Mesendoderm (in vitro differentiated cells): ENCODE results near the gene OTOS.

Experiments used
- DNase-seq: peaks from one replicate; pipeline ENCODE4 v3.0.0; 2013
- H2AK5ac ChIP-seq: 2 replicates; pipeline ENCODE4 v1.6.1; 2013; ENCODE audit warnings: low read length, inconsistent platforms
- H2BK120ac ChIP-seq: 2 replicates; pipeline ENCODE4 v1.6.1; 2013; ENCODE audit warnings: low read depth, mild to moderate bottlenecking, low read length, moderate library complexity, mixed read lengths
- H2BK15ac ChIP-seq: replicated peaks from 2 replicates; pipeline ENCODE4 v1.6.1; 2013; ENCODE audit warnings: low read depth, mild to moderate bottlenecking, moderate library complexity
- H2BK5ac ChIP-seq: 2 replicates; pipeline ENCODE4 v1.6.1; 2013; ENCODE audit warnings: low read length, inconsistent platforms
- H3K18ac ChIP-seq: 2 replicates; pipeline ENCODE4 v1.6.1; 2013; ENCODE audit warnings: mild to moderate bottlenecking, low read length, mixed read lengths
- H3K23ac ChIP-seq: one replicate; pipeline ENCODE4 v1.6.1; 2013; ENCODE audit warnings: low read length
- H3K27ac ChIP-seq: 2 replicates; pipeline ENCODE4 v1.5.1; 2013; ENCODE audit warnings: low read depth, mild to moderate bottlenecking, inconsistent platforms, low read length, moderate library complexity
- H3K27me3 ChIP-seq: 2 replicates; pipeline ENCODE4 v1.6.1; 2013; ENCODE audit warnings: low read length, control low read depth, mild to moderate bottlenecking, inconsistent platforms; ENCODE audit not compliant: insufficient read depth, poor library complexity
- H3K36me3 ChIP-seq: 2 replicates; pipeline ENCODE4 v1.6.1; 2013; ENCODE audit warnings: low read length, inconsistent platforms; ENCODE audit not compliant: control insufficient read depth, insufficient read depth
- H3K4ac ChIP-seq: one replicate; pipeline ENCODE4 v1.6.1; 2013; ENCODE audit warnings: low read depth, mild to moderate bottlenecking, low read length, moderate library complexity
- H3K4me1 ChIP-seq: 2 replicates; pipeline ENCODE4 v1.6.1; 2013; ENCODE audit warnings: low read depth, low read length, inconsistent platforms; ENCODE audit not compliant: control insufficient read depth
- H3K4me2 ChIP-seq: 2 replicates; pipeline ENCODE4 v1.6.1; 2013; ENCODE audit warnings: low read length
- H3K4me3 ChIP-seq: 2 replicates; pipeline ENCODE4 v1.5.1; 2013; ENCODE audit warnings: mild to moderate bottlenecking, low read length
- H3K56ac ChIP-seq: one replicate; pipeline ENCODE4 v1.6.1; 2013; ENCODE audit warnings: low read length
- H3K79me1 ChIP-seq: 2 replicates; pipeline ENCODE4 v1.6.1; 2013; ENCODE audit warnings: low read length, inconsistent platforms
- H3K79me2 ChIP-seq: 2 replicates; pipeline ENCODE4 v1.6.1; 2013; ENCODE audit warnings: mild to moderate bottlenecking, low read length; ENCODE audit not compliant: control insufficient read depth, insufficient read depth
- H3K9ac ChIP-seq: 2 replicates; pipeline ENCODE4 v1.6.1; 2013; ENCODE audit warnings: low read length, inconsistent platforms
- H4K5ac ChIP-seq: one replicate; pipeline ENCODE4 v1.6.1; 2013; ENCODE audit warnings: low read length
- H4K8ac ChIP-seq: one replicate; pipeline ENCODE4 v1.6.1; 2013; ENCODE audit warnings: low read depth, mild to moderate bottlenecking, control low read depth, low read length, moderate library complexity
- WGBS: extraction: QIAGEN DNeasy Blood & Tissue Kit; methylation state at CpG from one replicate; pipeline ENCODE4 v1.1.7; 2013; ENCODE audit warnings: low lambda C conversion rate, missing lambda C conversion rate; ENCODE audit not compliant: insufficient coverage; ENCODE audit errors: extremely low coverage; 5-methylcytosine and 5-hydroxymethylcytosine counted together

The OTOS gene

GRCh38 chr2:240144649-240145261 lies 4.3 kb upstream of the OTOS start:
- no peak overlapping the region for H2BK120ac ChIP-seq
- H3K36me3 ChIP-seq: no peaks in the 10 kb centered on the region
- no peaks in the 10 kb centered on the region for H3K79me2 ChIP-seq
- H4K5ac ChIP-seq: no peak overlapping the region
- no peak for DNase-seq
- H4K8ac ChIP-seq: no peak overlapping the region
- no peak overlapping the region for H3K56ac ChIP-seq
- no peak overlapping the region for H2AK5ac ChIP-seq
- no peak overlapping the region for H2BK15ac ChIP-seq
- H3K79me1 ChIP-seq: no peaks in the 10 kb centered on the region
- H3K23ac ChIP-seq: no peak overlapping the region
- H3K4me3 ChIP-seq: no peak overlapping the region
- no CpG with 5 or more reads among the region's 20 CpGs for WGBS
- H3K4ac ChIP-seq: no peak overlapping the region
- no peak overlapping the region for H3K9ac ChIP-seq
- no peak overlapping the region for H3K18ac ChIP-seq
- no peak overlapping the region for H3K27ac ChIP-seq
- H3K4me1 ChIP-seq: no peaks in the 10 kb centered on the region
- no peak overlapping the region for H3K4me2 ChIP-seq
- H3K27me3 ChIP-seq: no peaks in the 10 kb centered on the region
- H2BK5ac ChIP-seq: no peak overlapping the region

GRCh38 chr2:240143801-240144648 lies 3.6 kb upstream of the OTOS start:
- Histone ChIP-seq H3K79me2 (no peaks in the 10 kb centered on the region), H2BK15ac (no peak overlapping the region), H3K23ac (no peak overlapping the region), H3K79me1 (no peaks in the 10 kb centered on the region), H3K27me3 (no peaks in the 10 kb centered on the region), H2BK5ac (no peak overlapping the region), H4K5ac (no peak overlapping the region), H3K9ac (no peak overlapping the region), H3K27ac (no peak overlapping the region), H4K8ac (no peak overlapping the region), H3K4ac (no peak overlapping the region), H3K4me1 (no peaks in the 10 kb centered on the region), H3K18ac (no peak overlapping the region), H2BK120ac (no peak overlapping the region), H2AK5ac (no peak overlapping the region), H3K36me3 (no peaks in the 10 kb centered on the region), H3K4me3 (no peak overlapping the region), H3K56ac (no peak overlapping the region), H3K4me2 (no peak overlapping the region)
- WGBS: no CpG with 5 or more reads among the region's 36 CpGs
- DNase-seq: peak; percentile 69

DNA sequence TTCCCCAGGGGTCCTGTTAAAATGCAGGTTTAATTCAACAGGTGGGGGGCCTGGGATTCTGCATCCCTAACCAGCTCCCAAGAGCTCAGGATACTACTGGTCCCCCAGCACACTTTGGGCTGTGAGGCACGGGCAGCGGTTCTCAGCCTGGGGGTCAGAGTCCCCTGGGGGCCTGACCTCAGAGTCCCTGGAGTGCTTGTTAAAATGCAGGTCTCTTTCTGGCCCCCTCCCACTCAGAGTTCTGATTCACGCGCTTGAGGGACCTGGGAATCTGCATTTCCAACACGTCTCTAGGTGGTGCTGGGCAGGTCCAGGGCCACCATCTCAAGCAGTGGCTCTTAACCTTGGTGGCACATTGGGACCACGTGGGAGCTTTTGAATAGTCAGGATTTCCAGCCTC lies 2.8 kb upstream of the OTOS start:
- Histone ChIP-seq H3K36me3 (no peaks in the 10 kb centered on the region), H3K79me1 (no peaks in the 10 kb centered on the region), H3K18ac (no peak overlapping the region), H4K5ac (no peak overlapping the region), H3K4me1 (no peaks in the 10 kb centered on the region), H3K79me2 (no peaks in the 10 kb centered on the region), H3K4ac (no peak overlapping the region), H3K4me3 (no peak overlapping the region), H3K56ac (no peak overlapping the region), H3K27ac (no peak overlapping the region), H3K27me3 (no peaks in the 10 kb centered on the region), H2AK5ac (no peak overlapping the region), H4K8ac (no peak overlapping the region), H2BK120ac (no peak overlapping the region), H3K23ac (no peak overlapping the region), H3K9ac (no peak overlapping the region), H2BK5ac (no peak overlapping the region), H2BK15ac (no peak overlapping the region), H3K4me2 (no peak overlapping the region)
- WGBS: no CpG with 5 or more reads among the region's 6 CpGs
- DNase-seq: no peak

- Histone ChIP-seq H3K79me1 (no peaks in the 10 kb centered on the region), H3K79me2 (no peaks in the 10 kb centered on the region), H4K8ac (no peak overlapping the region), H3K56ac (no peak overlapping the region), H3K4me2 (no peak overlapping the region), H3K36me3 (no peaks in the 10 kb centered on the region), H2AK5ac (no peak overlapping the region), H3K4me1 (no peaks in the 10 kb centered on the region), H3K4ac (no peak overlapping the region), H3K27ac (no peak overlapping the region), H3K9ac (no peak overlapping the region), H3K4me3 (no peak overlapping the region), H3K23ac (no peak overlapping the region), H2BK5ac (no peak overlapping the region), H2BK15ac (no peak overlapping the region), H3K27me3 (no peaks in the 10 kb centered on the region), H4K5ac (no peak overlapping the region), H3K18ac (no peak overlapping the region), H2BK120ac (no peak overlapping the region)
- WGBS: no CpG with 5 or more reads among the region's 5 CpGs
- DNase-seq: no peak
Observed at GRCh38 chr2:240142859-240143258, 2.4 kb upstream of the OTOS start.

- Histone ChIP-seq H3K36me3 (no peaks in the 10 kb centered on the region), H3K4me2 (no peak overlapping the region), H3K4me3 (no peak overlapping the region), H3K18ac (no peak overlapping the region), H3K4me1 (no peaks in the 10 kb centered on the region), H3K27ac (no peak overlapping the region), H3K56ac (no peak overlapping the region), H4K5ac (no peak overlapping the region), H2BK15ac (no peak overlapping the region), H3K79me1 (no peaks in the 10 kb centered on the region), H3K27me3 (no peaks in the 10 kb centered on the region), H3K23ac (no peak overlapping the region), H2BK120ac (no peak overlapping the region), H3K9ac (no peak overlapping the region), H3K79me2 (no peaks in the 10 kb centered on the region), H2BK5ac (no peak overlapping the region), H2AK5ac (no peak overlapping the region), H4K8ac (no peak overlapping the region), H3K4ac (no peak overlapping the region)
- no peak for DNase-seq
- no CpG with 5 or more reads among the region's 16 CpGs for WGBS
Observed at GRCh38 chr2:240142256-240142775, 1.9 kb upstream of the OTOS start.
